AML-193 (cell line): ENCODE results near the gene ZNF143.

Experiments
- DNase-seq, 2 experiments: peaks; one replicate each; lab custom pipeline; 2025; lab: John Stamatoyannopoulos, UW

Gene ZNF143

GRCh38 chr11:9575260-9576240 lies 114.7 kb downstream of the ZNF143 start:
- DNase-seq, result peak; percentile 10 to 33

GRCh38 chr11:9576701-9577381 lies 116.0 kb downstream of the ZNF143 start:
- no peak for DNase-seq

GRCh38 chr11:9577556-9577955 lies 116.7 kb downstream of the ZNF143 start:
- DNase-seq, result peak in 1 of 2 experiments; percentile 27
